Articular chondrocyte of knee joint (primary cell): ENCODE data around the gene KRTAP19-1. TPM values are rescaled to one million over a fixed set of nuclear protein-coding genes. Genes with fewer than 3 reads are reported as not detected.

Experiments used
- small RNA-seq: library from RNA; depleted of rRNA; stranded (forward); fragments of <200 nt; gene quantifications from one replicate; pipeline ENCODE3, GENCODE V24; 2012
- total RNA-seq: library from RNA; depleted of rRNA; stranded (reverse); fragments of >200 nt; gene quantifications from 2 replicates; pipeline ENCODE4 v1.2.3, GENCODE V29; 2012

The KRTAP19-1 gene
- not detected in 2 replicates for total RNA-seq

GRCh38 chr21:30480145-30480544 is at the start of gene KRTAP19-1:
TSS of gene KRTAP19-1 (minus strand) at chr21:30480367. CDS start at chr21:30480317, 50 bp downstream.

GRCh38 chr21:30502041-30502440 is 21.9 kb upstream of the KRTAP19-1 start, which contains the start of gene KRTAP19-5:
TSS of gene KRTAP19-5 (minus strand) at chr21:30502141. CDS start at chr21:30502090, 51 bp downstream.

GRCh38 chr21:30497065-30497464 is 16.9 kb upstream of the KRTAP19-1 start, which contains the start of gene KRTAP19-4:
TSS of gene KRTAP19-4 (minus strand) at chr21:30497165. CDS start at chr21:30497110, 55 bp downstream.

GRCh38 chr21:30491963-30492428 is 11.8 kb upstream of the KRTAP19-1 start, which contains the start of gene KRTAP19-3:
TSS of gene KRTAP19-3 (minus strand) at chr21:30492013. CDS start at chr21:30491957, 56 bp downstream.

GRCh38 chr21:30487336-30487735 is 7.2 kb upstream of the KRTAP19-1 start, which contains the start of gene KRTAP19-2:
TSS of gene KRTAP19-2 (minus strand) at chr21:30487436. CDS start at chr21:30487348, 88 bp downstream.

GRCh38 chr21:30439975-30440374 is 40.2 kb downstream of the KRTAP19-1 start, which contains the start of gene KRTAP15-1:
TSS of gene KRTAP15-1 (plus strand) at chr21:30440275. CDS start at chr21:30440328, 53 bp downstream.

GRCh38 chr21:30430170-30430655 is 50.0 kb downstream of the KRTAP19-1 start, which contains the start of gene KRTAP13-4:
TSS of gene KRTAP13-4 (plus strand) at chr21:30430220. CDS start at chr21:30430276, 56 bp downstream.

Small RNAs within 50 kb of the gene (small RNA-seq; reads per million reads assigned to genes)
- gene AP000567.1 (not detected), gene KRTAP19-10P (not detected), gene KRTAP19-9P (not detected)

Other genes with a start within 250 kb of the KRTAP19-1 start
- gene KRTAP24-1, start 197.4 kb downstream of the KRTAP19-1 start, total RNA-seq: not detected in 2 replicates
- gene KRTAP25-1, start 190.9 kb downstream of the KRTAP19-1 start, total RNA-seq: not detected in 2 replicates
- gene KRTAP26-1, start 160.1 kb downstream of the KRTAP19-1 start, total RNA-seq: not detected in 2 replicates
- not detected in 2 replicates for gene KRTAP27-1, start 142.7 kb downstream of the KRTAP19-1 start, total RNA-seq
- gene KRTAP23-1, start 131.8 kb downstream of the KRTAP19-1 start, total RNA-seq: not detected in 2 replicates
- gene KRTAP13-2, start 108.1 kb downstream of the KRTAP19-1 start, total RNA-seq: not detected in 2 replicates
- gene KRTAP13-1, start 84.3 kb downstream of the KRTAP19-1 start, total RNA-seq: not detected in 2 replicates
- gene KRTAP13-3, start 54.4 kb downstream of the KRTAP19-1 start, total RNA-seq: not detected in 2 replicates
- not detected in 2 replicates for gene KRTAP13-4, start 50.1 kb downstream of the KRTAP19-1 start, total RNA-seq
- not detected in 2 replicates for gene KRTAP15-1, start 40.1 kb downstream of the KRTAP19-1 start, total RNA-seq
- not detected in 2 replicates for gene KRTAP19-2, start 7.1 kb upstream of the KRTAP19-1 start, total RNA-seq
- not detected in 2 replicates for gene KRTAP19-3, start 11.6 kb upstream of the KRTAP19-1 start, total RNA-seq
- not detected in 2 replicates for gene KRTAP19-4, start 16.8 kb upstream of the KRTAP19-1 start, total RNA-seq
- gene KRTAP19-5, start 21.8 kb upstream of the KRTAP19-1 start, total RNA-seq: not detected in 2 replicates
- gene KRTAP19-6, start 61.5 kb upstream of the KRTAP19-1 start, total RNA-seq: not detected in 2 replicates
- gene KRTAP19-7, start 80.9 kb upstream of the KRTAP19-1 start, total RNA-seq: not detected in 2 replicates
- not detected in 2 replicates for gene KRTAP22-2, start 110.0 kb upstream of the KRTAP19-1 start, total RNA-seq
- gene KRTAP6-3, start 112.1 kb upstream of the KRTAP19-1 start, total RNA-seq: not detected in 2 replicates
- not detected in 2 replicates for gene KRTAP6-2, start 118.5 kb upstream of the KRTAP19-1 start, total RNA-seq
- gene KRTAP22-1, start 120.7 kb upstream of the KRTAP19-1 start, total RNA-seq: not detected in 2 replicates
- not detected in 2 replicates for gene KRTAP6-1, start 133.6 kb upstream of the KRTAP19-1 start, total RNA-seq
- not detected in 2 replicates for gene KRTAP20-1, start 136.1 kb upstream of the KRTAP19-1 start, total RNA-seq
- gene KRTAP20-4, start 140.3 kb upstream of the KRTAP19-1 start, total RNA-seq: not detected in 2 replicates
- gene KRTAP20-2, start 154.8 kb upstream of the KRTAP19-1 start, total RNA-seq: not detected in 2 replicates
- not detected in 2 replicates for gene KRTAP20-3, start 162.5 kb upstream of the KRTAP19-1 start, total RNA-seq
- not detected in 2 replicates for gene KRTAP21-3, start 238.4 kb upstream of the KRTAP19-1 start, total RNA-seq